Measurements from ENCODE around the gene ARHGAP4. TPM values are rescaled to one million over a fixed set of nuclear protein-coding genes. Genes with fewer than 3 reads are reported as not detected.

The ARHGAP4 gene
- polyA plus RNA-seq, 3 donors, result 23.5 to 25.8 (median 23.5) TPM

- no peak for DNase-seq (ENCODE audit: low read depth in 3 of 3, low spot score in 2 of 3)
Measured at GRCh38 chrX:153964105-153964504, 38.0 kb upstream of the ARHGAP4 start.

GRCh38 chrX:153963546-153963945 lies 37.5 kb upstream of the ARHGAP4 start:
- no peak for DNase-seq (ENCODE audit: low read depth in 3 of 3, low spot score in 2 of 3)

- no peak for DNase-seq (ENCODE audit: low read depth in 3 of 3, low spot score in 2 of 3)
Measured at GRCh38 chrX:153961292-153961691, 35.2 kb upstream of the ARHGAP4 start.

GRCh38 chrX:153960786-153961185 lies 34.7 kb upstream of the ARHGAP4 start:
- DNase-seq (ENCODE audit: low read depth in 3 of 3, low spot score in 2 of 3), result no peak

GRCh38 chrX:153960077-153960476 lies 34.0 kb upstream of the ARHGAP4 start:
- DNase-seq (ENCODE audit: low read depth in 3 of 3, low spot score in 2 of 3), result no peak

- DNase-seq (ENCODE audit: low read depth in 3 of 3, low spot score in 2 of 3), result no peak
Measured at GRCh38 chrX:153959649-153960048, 33.6 kb upstream of the ARHGAP4 start.

GRCh38 chrX:153958605-153959004 lies 32.5 kb upstream of the ARHGAP4 start:
- DNase-seq (ENCODE audit: low read depth in 3 of 3, low spot score in 2 of 3), result no peak

- no peak for DNase-seq (ENCODE audit: low read depth in 3 of 3, low spot score in 2 of 3)
Measured at GRCh38 chrX:153957224-153957623, 31.2 kb upstream of the ARHGAP4 start.

- no peak for DNase-seq (ENCODE audit: low read depth in 3 of 3, low spot score in 2 of 3)
Measured at GRCh38 chrX:153956044-153956907, 30.2 kb upstream of the ARHGAP4 start.

- no peak for DNase-seq (ENCODE audit: low read depth in 3 of 3, low spot score in 2 of 3)
Measured at GRCh38 chrX:153955228-153955732, 29.2 kb upstream of the ARHGAP4 start.

- no peak for DNase-seq (ENCODE audit: low read depth in 3 of 3, low spot score in 2 of 3)
Measured at GRCh38 chrX:153954558-153955227, 28.6 kb upstream of the ARHGAP4 start.

- no peak for DNase-seq (ENCODE audit: low read depth in 3 of 3, low spot score in 2 of 3)
Measured at GRCh38 chrX:153953892-153954557, 28.0 kb upstream of the ARHGAP4 start.

GRCh38 chrX:153953342-153953830 lies 27.3 kb upstream of the ARHGAP4 start:
- no peak for DNase-seq (ENCODE audit: low read depth in 3 of 3, low spot score in 2 of 3)

GRCh38 chrX:153952373-153953026 lies 26.4 kb upstream of the ARHGAP4 start:
- DNase-seq (ENCODE audit: low read depth in 3 of 3, low spot score in 2 of 3), result no peak

- DNase-seq (ENCODE audit: low read depth in 3 of 3, low spot score in 2 of 3), result no peak
Measured at GRCh38 chrX:153951683-153952372, 25.8 kb upstream of the ARHGAP4 start.

GRCh38 chrX:153950127-153950526 lies 24.1 kb upstream of the ARHGAP4 start:
- DNase-seq (ENCODE audit: low read depth in 3 of 3, low spot score in 2 of 3), result no peak

GRCh38 chrX:153948847-153949805 lies 23.1 kb upstream of the ARHGAP4 start:
- DNase-seq (ENCODE audit: low read depth in 3 of 3, low spot score in 2 of 3), result no peak

GRCh38 chrX:153948002-153948466 lies 22.0 kb upstream of the ARHGAP4 start:
- DNase-seq (ENCODE audit: low read depth in 3 of 3, low spot score in 2 of 3), result no peak

All from right renal cortex interstitium (tissue), 3 donors.